Renal cortical epithelial cell (primary cell): ENCODE results near the gene EZH1. TPM values are rescaled to one million over a fixed set of nuclear protein-coding genes. Genes with fewer than 3 reads are reported as not detected.

Experiments used
- DNase-seq: peaks from one replicate; pipeline ENCODE4 v3.0.0-alpha.2; 2011; ENCODE audit warnings: low read depth
- total RNA-seq: library from RNA; depleted of rRNA; stranded (reverse); fragments of >200 nt; gene quantifications from 2 replicates; pipeline ENCODE4 v1.2.3, GENCODE V29; 2014

The EZH1 gene
- total RNA-seq, 1 donor from 2014 or later: 21.2 TPM

DNA sequence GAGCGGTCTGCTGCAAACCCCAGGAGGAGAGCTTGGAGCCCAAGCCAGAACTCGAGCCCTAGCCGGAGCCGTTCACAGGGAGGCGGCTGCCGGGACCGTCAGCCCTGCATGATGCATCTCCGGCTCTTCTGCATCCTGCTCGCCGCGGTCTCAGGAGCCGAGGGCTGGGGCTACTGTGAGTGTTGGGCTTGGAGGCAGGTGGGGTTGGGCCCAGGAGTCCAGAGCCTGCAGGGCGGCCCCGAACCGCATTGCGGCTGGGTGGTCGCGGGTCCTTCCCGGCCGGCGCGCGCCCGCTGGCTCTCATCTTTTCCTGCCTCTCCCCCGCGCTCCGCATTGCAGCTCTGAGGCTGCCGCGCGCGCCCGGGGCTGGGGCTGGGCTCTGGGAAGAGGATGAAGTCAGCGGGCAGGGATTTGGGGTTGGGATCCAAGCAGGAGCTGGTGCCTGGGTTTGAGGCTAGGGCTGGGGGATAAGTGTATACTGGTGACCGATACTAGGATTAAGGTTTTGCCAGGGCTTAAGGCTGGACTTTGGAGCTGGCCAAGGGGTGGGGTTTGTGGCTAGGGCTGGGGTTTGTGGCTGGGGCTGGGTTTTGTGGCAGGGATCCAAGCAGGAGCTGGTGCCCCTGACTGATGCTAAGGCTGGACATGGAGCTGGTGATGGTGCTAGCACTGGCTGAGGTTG lies 62.0 kb downstream of the EZH1 start:
- no peak for DNase-seq

DNA sequence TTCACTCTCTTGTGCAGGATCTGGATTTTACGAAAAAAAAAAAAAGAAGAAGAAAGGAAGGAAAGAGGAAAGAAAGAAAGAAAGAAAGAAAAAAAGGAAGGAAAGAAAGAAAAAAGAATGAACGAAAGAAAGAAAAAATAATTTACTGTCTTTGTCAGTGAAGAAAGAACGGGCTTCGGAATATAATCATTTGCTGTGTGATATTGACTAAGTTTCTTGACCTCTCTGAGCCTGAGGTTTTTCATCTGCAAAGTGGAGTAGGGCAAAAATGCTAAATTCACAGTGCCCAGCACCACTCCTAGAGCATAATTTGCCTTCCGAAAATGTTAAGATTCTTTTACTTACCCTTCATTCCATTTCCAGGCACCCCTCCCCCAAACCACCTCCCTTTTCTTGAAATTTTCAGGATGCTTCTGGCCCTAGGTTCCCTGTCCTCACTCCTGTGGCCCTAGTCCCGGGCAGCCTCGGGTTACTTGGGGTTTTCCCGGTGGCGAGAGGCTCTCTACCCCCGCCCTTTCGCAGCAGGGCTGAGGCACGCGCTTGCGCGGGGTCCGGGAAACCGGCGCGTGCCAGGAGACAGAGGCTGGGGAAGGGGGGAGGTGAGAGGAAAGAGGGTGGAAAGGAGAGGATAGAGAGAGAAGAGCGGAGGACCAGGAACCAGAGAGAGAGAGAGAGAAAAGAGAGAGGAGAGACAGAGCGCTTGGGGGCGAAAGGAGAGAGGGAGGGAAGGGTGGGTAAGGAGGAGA lies 62.7 kb downstream of the EZH1 start, which contains the start of gene CNTNAP1:
CNTNAP1 (plus strand) TSS at position 556 of the 746 bp plus-strand sequence. CDS start 299 bp downstream, outside the sequence.
- peak; percentile 55 for DNase-seq

DNA sequence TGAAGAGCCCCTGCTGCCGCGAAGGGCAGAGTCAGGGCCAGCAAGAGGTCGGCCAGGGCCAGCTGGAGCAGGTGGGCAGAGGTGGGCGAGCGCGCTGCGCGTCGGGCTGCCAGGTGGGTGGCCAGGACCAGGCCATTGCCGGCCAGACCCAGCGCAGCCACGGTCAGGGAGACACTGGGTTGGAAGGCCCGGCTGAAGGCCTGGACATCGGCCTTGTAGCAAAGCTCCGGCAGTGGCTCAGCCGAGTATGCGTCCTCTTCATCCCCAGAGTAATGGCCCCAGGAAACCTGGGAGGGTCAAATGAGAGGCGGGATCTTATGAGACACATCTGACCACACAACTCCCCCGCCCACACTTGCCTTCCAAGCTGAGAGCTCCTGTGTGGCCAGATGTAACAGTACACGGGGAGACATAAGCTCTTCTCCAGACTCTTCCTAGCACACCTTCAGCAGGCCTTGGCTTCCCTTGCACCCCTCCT lies 64.5 kb downstream of the EZH1 start:
- no peak for DNase-seq

DNA sequence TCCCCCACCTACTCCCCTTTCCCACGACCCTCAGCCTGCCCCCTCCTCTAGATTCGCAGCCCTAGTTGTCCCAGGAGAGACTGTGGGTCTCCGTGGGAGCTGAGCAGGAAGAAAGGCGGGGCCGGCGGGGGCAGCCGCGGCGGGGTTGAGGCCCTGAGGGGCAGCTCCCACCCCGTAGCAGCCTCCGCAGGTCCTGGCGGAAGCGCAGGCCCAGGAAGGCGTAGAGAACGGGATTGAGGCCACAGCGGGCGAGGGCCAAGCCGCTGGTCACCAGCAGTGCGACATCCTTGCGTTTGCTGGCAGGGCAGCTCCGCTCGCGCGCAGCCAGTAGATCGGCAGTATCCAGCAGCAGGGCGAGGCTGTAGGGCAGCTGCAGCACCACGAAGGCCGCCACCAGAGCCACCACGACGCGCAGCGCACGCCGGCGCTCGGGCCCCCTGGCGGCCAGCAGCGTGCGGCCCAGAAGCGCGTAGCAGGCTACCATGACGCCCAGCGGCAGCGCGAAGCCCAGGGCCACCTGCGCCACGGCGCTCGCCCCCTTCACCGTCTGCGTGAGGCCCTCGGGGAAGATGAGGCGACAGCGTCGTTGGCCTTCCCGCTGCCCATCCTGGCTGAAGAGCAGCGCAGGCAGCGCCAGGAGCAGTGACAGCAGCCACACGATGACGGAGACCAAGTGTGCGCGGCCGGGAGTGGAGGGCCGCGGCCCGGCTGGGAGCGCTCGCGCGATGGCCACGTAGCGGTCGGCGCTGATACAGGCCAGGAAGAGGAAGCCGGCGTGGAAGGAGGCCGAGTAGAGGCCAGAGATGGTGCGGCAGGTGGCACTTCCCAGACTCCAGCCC lies 65.1 kb downstream of the EZH1 start:
- DNase-seq: peak; percentile 44

DNA sequence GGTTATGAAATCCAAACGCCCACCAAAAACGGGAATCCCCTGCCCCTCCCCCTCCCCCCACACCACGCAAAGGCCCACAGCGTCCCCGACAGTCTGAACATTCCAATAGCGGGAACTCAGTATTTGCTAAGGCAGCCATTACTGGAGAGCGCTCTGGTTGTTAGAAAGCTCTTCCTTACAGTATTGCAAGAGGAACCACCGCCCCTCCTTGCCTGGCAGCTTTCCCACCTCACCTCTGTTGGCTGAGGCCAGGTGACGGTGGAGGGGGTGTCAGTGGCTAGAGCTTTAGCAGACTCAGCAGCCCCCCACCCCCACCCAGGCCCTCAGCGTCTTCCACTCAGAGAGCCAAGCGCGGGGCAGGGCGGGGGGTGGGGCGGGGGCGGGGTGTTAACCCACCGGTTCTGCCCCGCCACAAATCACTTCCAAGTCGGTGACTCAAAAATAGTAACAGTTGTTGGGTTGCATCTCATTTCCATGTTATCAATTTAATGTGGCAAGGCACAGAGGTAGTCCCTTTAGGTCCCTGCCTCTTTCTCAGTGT lies 65.8 kb downstream of the EZH1 start:
- peak; percentile 63 for DNase-seq

DNA sequence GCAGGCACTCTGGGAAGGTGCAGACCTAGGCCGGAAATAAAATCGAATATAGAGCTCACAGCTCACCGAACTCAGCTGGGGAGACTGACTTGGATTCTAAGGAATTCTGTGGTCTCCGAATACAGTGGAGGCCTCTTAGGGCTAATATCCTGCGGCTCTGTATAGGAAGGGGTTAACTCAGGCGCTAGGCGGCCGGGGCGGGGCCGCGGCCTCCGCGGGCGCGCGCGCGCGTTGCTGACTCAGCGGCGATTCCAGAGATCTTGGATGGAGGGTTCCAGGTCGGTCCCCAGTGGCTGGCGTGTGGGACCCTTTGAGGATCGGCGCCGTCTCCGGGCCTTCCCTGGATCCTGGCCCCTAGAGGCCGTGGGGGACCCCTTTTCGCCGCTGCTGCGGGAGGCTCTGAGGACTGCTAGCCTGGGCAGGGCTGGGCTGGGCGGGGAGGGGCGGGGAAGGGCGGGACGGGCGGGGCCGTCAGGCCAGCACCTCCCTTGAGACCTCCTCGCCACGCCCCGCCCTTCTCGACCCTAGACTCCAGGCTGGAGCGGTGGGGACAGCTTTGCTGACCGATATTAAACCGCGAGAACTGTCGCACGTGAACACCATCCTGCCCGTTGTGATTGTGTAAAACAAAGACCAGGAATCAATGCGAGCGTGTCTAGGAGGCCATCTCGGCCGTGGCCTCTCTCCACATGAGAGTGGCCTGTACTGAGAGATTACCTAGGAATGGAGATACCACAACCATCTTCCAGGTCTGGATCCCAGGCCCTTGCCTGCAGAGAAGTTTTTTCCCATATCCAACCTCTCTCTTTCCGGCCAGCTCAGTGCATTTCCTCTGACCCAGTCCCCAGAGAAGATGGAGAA lies 66.7 kb downstream of the EZH1 start:
- peak; percentile 61 for DNase-seq

DNA sequence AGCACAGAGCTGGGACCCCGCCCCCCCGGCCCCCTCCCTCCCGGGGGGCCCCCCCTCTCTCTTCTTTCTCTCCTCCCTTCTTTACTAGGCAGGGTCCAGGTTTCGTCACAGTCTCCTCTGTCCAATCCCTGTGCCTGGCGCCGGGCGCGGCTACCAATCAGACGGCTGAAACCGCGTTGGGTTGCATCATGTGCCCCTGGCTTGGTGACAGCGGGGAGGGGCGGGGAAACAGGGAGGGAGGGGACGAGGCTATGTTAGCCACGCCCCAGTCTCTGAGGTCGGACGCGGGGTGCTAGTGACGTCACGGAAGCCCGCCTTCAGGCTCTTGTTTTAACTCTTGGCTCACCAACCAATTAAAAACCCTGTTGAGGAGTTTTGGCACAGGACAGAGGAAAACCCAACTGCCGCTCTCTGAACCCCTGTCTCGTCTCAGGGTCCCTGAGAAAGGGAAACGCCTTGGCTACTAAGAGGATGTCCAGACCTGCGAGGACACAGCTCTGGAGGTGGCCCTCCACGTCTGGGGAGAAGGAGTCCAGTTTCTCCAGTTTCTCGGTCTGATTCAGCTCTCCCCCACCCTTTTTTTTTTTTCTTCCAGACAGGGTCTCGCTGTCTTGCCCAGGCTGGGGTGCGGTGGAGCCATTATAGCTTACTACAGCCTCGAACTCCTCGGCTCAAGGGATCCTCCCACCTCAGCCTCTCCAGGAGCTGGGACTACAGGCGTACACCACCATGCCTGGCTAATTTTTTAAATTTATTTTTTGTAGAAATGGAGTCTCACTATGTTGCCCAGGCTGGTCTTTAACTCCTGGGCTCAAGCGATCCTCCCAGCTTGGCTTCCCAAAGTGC lies 67.6 kb downstream of the EZH1 start:
- peak; percentile 96 for DNase-seq

DNA sequence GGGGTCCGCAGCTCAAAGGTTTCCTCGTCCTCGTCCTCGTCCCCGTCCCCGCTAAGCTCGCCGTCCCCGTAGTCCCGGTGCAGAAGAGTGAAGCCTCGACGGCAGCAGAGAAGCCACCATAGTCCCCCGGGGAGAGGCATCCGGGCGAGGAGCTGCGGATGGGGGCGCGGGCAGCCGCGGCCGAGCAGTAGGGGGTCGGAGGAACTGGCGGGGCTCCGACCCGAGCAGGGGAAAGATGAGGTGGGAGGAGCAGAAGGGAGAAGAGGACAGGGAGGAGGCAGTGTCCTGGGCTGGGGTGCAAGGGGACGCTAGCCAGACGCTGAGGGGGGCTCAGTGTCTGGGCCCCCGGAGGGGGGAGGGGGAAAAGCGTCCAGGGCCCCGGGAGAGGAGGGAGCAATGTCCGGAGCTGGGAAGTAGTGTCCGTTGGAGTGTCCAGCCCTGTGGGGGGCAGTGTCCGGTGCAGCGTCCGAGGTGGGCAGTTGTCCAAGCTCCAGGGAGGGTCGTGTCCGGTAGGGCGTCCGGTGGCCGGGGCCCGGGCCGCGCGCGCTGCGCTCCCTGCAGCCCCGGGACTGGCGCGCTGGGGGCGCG lies 68.3 kb downstream of the EZH1 start, which contains the start of gene PLEKHH3:
PLEKHH3 (minus strand) TSS at position 571 of the 588 bp plus-strand sequence; CDS start at position 140, 431 bp downstream.
- DNase-seq: no peak

DNA sequence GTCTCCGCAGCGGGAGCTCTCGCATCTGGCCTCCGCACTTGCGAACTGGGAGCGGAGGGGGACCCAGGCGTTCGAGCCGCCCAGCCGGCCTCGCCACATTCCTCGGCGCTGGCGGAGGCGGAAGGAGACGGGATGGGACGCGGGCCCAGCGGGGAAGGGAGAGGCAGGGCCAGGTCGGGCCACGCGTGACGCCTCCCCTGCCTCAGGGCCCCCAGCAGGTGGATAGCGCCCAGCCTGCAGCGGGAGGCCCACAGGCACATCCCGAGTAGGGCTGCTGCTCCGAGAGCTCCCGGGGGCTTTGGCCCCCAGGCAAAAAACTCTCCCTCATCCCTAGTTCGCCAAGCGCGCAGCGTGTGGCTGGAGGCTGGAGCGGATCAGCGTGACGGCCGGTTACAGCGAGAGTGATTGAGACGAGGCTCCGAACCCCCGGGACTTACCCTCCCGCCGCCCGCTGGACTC lies 68.8 kb downstream of the EZH1 start:
- no peak for DNase-seq

DNA sequence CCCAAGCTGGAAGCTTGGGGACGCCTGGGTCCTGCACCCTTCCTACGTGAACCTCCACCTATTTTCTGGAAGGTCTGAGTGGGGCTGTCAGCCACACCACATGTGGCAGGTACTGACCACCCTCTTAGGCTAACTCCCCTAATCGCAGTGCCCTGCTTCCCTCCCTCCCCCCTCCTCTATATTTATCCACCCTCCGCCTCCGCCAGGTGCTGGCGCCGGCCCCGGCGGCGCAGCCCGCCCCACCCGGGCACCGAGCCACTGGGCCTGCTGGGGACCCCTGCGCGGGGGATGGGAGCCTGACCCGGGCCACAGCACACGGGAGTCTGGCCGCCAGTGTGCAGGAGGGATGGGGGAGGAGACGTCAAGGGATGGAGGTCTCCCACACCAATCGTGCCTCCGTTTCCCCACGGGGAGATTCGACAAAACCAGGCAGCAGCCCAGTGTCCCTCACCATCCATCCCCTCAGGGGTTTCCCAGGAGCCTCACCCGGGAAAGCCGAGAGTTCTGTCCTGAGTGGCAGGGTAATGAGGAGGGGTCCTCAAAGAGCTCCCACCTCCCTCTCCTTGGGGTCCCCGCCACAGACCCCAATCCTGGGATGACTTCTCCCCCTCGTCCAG lies 69.4 kb downstream of the EZH1 start:
- DNase-seq: no peak

DNA sequence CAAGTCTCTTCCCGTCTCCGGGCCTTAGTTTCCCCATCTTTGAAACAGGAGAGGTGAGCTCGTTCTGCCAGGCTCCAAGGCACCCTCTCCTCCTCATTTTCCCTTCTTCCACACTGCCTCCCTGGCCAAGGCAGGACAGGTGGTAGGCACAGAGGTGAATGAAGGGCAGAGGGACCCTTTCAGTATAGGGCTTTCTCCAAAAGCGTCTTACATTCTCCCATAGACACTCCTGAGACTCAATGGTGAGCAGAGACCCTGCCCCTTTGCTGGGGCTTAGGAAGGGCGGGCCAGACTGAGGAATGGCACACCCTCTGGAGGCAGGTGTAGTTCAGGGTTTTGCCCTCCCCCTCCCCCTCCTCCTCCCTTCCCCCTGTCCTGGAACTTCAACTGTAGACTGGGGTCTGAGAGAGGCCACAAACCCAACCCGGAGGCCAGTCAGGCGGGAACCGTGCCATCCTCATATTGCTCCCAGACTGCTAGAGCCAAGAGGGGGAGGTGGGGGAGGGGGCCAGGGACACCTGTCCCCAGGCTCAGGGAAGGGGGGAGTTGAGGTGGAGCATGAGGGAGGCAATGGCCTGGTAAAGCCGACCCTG lies 70.0 kb downstream of the EZH1 start:
- no peak for DNase-seq

DNA sequence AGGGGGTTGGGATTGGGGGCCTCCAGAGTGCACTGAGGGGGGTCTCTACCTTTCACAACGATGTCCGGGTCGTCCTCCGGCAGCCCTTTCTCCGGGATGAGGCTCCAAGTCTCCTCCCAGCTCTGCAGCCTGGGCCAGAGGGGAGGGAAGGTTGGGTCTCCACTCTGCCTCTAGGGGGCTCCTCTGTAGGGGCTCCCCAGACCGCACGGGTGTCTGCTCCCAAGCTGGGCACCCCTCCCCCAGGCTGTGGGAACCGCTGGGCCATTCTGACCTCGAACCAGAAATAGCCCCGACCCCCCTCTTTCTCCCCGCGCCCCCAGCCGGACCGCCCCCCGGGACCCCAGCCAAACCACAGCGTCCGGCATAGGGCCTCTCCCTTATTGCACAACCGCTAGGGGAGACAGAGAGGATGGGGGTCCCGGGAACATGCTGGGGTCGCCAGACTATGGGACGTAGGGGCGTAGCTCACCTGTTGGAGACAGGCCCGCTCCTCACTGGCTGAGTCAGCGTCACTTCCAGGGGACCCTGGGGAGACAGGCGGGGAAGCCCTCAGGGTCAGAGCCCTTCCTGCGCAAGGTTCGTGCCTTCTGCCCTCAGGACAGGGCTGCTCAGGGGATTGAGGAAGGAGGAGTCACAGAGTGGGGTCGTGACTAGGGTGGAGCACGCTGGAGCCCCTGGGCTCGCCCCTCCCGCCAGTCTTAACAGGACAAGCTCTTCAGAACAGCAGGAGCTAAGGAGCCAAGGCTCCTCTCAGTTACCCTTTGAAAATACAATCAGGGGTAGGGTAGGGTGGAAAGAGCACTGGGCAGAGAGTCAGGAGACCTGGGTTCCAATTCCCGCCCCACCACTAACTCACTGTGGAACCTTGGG lies 70.7 kb downstream of the EZH1 start:
- no peak for DNase-seq

DNA sequence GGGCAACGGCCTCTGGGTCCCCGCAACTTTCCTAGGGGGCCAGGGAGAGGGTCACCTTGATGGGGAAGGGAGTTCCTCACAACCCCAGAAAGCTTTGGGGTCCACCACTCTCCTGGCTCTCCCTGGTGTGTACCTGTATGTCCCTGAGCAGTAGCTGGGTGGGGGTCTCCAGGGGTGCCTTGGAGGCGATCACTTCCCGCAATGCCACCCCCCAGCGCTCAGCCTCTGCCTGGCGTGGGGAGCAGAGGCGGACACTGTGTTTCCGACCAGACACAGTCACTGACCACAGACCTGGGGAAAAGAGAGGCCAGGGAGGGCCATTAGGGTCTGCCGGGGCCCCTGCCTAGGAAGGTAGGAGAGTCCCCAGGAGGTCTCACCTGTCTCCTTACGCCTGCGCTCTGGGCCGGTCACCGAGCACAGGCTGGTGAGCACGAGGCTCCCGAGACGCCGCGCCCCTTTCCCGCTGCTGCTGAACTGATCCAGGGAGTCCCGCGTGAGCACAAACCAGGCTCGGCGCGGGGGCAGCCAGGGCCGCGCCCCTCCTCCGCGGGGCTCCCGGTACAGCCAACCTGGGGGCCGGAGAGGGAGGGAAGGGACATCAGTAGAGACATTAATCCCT lies 71.5 kb downstream of the EZH1 start:
- DNase-seq: no peak

DNA sequence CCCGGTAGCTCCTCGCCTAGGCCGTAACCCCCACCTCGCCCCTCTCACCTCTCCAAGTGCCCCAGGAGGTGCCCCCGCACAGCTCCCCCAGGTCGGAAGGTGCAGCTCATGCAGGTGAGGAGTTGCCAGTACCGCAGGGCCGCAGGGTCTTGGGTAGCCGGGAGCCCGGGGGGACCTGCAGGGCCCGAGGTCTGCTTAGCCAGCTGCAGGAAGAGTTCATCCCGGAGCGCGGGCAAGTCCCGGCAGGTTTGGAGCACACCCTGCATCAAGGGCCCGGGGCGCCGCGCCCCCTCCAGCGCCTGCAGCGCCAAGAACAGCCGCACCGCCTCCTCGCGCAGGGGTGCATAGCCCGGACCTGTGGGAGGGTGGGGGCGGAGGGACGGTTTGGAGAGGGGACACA lies 72.8 kb downstream of the EZH1 start:
- no peak for DNase-seq

DNA sequence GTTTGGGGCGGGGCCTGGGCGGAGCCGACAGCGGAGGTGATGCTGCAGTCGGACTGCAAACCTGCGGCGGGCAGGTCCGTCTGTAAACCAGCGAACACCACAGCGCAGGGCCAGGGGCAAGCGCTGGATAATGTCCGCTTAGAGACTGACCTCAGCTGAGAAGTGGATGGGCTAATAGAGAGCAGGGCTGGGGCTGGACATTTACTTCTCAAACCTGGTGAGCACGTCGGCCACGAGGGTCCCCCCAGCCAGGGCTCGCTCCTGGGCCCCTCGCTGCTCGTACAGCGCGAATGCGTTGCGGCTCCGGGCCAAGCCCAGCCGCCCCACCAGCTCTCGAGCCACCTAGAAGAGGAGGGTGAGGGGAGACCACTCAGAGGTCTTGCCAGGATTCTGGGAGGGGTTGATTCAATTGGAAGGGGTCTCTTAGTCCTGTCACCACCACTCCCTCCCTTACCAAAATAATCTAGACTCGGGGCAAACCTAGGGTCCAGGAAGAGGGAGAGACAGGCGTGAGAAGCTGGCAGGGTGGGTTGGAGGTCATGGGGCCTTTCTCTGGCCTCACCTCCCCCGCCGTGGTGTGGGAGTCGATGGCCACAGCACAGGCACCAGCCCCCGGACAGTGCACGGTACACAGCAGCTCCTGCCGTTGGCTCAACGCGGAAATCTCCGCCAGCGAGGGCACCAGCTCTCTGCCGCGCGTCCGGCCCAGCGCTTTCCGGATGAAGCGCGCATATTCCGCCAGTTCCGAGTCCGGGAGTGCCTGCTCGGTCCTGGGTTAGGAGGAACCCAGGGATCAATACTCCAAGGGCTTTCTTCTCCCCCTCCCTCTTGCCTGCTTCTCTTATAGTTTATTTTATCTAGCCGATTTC lies 73.8 kb downstream of the EZH1 start:
- DNase-seq: no peak
